Right renal pelvis (tissue), 4 donors: ENCODE measurements around the gene CDCA7. TPM values are rescaled to one million over a fixed set of nuclear protein-coding genes. Genes with fewer than 3 reads are reported as not detected.
A peak's percentile ranks its signal among the peaks of the same experiment; 100 is the strongest.
"Not testable (repeated sequence)": the region's sequence is repeated elsewhere in the genome, so short reads cannot be mapped to it uniquely, and the experiment has no call there.

Experiments
- DNase-seq, 4 donors: peaks; one replicate each; pipeline ENCODE4 v3.0.0-alpha.2; 2013; ENCODE audit warnings: low read depth in 4 of 4, low spot score in 3 of 4, missing footprints in 1 of 4
- polyA plus RNA-seq, 4 donors: library from polyadenylated mRNA; unstranded; fragments of 120-200 nt; gene quantifications; one replicate each; pipeline ENCODE4 v1.2.1, GENCODE V29; 2013; ENCODE audit not compliant: insufficient read length in 4 of 4

CDCA7 gene
- polyA plus RNA-seq, result 10 to 100 TPM; 35.4 to 41.8 (median 40.0) TPM

DNA sequence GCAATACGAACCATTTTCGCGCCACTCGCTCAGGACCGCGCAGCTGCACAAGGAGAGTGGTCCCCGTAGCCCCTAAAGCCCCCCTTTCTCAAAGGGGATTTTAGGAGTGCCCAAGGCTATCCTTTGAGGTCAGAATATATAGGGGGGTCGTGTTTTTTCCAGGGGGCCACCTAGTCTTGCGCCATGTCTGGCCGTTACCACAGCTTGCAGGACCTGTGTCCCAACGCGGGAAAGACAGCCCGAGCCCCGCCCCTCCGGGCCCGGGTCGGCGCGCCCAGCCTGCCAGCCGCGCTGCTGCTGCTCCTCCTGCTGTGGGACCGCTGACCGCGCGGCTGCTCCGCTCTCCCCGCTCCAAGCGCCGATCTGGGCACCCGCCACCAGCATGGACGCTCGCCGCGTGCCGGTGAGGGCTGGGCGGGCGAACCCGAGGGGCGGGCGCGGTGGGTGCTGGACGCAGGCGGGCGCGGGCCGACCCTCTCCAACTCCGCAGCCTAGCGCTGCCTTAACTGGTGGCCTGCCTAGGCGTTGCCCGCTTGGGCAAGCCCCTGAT lies at the start of gene CDCA7:
Gene CDCA7 (plus strand): TSS at position 291 of the 550 bp plus-strand sequence. CDS start 92 bp downstream, at position 383.
- peak; percentile 36 to 64 (median 56) for DNase-seq

GRCh38 chr2:173305303-173305702 lies 49.4 kb upstream of the CDCA7 start:
- no peak for DNase-seq

GRCh38 chr2:173307293-173307692 lies 47.4 kb upstream of the CDCA7 start:
- no peak for DNase-seq

GRCh38 chr2:173309370-173309769 lies 45.3 kb upstream of the CDCA7 start:
- DNase-seq, result not testable (repeated sequence)

GRCh38 chr2:173311844-173312606 lies 42.6 kb upstream of the CDCA7 start:
- no peak for DNase-seq

DNA sequence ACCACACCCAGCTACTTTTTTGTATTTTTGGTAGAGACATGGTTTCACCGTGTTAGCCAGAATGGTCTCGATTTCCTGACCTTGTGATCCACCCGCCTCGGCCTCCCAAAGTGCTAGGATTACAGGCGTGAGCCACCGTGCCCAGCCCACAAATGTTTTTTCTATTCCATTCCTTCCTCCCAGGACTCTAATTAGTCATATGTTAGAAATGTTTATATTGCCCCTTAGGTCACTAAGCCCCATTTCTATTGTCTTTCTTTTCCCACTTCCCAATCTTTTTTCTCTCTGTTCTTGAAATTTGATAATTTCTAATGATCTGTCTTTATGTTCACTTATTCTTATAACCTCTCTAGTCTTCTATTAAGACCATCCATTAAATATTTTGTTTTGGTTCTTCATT lies 31.3 kb upstream of the CDCA7 start:
- DNase-seq, result no peak

GRCh38 chr2:173326806-173327205 lies 27.9 kb upstream of the CDCA7 start:
- DNase-seq, result no peak

- DNase-seq, result no peak
Observed at GRCh38 chr2:173327421-173327820, 27.3 kb upstream of the CDCA7 start.

DNA sequence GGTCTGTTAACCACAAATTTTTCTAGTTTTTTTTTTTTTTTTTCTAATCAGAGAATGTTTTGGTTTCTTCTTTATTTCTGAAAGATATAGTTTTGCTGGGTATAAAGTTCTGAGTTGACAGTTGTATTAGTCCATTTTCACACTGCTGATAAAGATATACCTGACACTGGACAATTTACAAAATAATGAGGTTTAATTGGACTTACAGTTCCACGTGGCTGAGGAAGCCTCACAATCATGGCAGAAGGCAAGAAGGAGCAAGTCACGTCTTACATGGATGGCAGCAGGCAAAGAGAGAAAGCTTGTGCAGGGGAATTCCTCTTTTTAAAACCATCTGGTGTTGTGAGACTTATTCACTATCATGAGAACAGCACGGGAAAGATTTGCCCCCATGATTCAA lies 21.7 kb upstream of the CDCA7 start:
- not testable (repeated sequence) for DNase-seq

GRCh38 chr2:173339807-173340206 lies 14.9 kb upstream of the CDCA7 start:
- no peak for DNase-seq

- no peak for DNase-seq
Observed at GRCh38 chr2:173343921-173344320, 10.8 kb upstream of the CDCA7 start.

GRCh38 chr2:173346035-173346434 lies 8.6 kb upstream of the CDCA7 start:
- DNase-seq, result no peak

DNA sequence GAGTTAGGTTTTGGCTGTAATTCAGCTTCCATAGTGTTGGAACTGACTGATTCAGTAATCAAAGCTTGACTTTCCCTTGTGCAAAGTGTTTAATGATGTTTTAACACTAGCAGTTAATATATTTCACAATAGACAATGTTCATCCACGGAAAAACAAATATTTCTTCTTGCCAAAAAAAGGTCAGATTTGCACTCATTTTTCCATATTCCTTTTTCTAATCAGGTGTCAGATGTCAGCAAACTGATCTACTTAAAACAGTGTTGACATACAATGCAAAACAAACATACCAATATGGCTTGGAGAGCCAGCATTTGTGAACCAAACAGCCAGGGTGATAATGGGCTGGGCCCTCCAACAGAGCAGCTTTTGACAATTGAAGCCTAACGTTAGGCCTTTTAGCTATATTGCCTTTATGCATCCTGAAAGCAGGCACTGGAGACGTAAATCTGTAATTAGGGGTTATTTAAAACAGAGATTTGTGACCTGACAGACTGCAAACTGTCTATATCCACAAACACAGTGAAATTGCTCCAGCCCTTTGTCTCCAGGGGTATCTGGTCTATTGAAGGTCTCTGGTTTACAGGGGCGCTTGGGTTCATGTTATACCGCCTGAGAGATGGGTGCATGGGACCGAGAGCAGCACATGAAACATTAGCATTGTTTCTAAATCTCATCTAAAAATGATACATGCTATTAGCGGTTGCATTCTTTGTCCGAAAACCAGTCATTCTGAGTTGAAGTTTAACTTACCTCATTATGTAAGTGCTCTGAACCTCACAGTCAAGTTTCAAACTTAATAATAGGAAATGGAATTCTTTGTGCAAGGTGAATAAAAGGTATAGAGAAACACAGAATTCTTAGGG lies 7.1 kb upstream of the CDCA7 start:
- no peak for DNase-seq

DNA sequence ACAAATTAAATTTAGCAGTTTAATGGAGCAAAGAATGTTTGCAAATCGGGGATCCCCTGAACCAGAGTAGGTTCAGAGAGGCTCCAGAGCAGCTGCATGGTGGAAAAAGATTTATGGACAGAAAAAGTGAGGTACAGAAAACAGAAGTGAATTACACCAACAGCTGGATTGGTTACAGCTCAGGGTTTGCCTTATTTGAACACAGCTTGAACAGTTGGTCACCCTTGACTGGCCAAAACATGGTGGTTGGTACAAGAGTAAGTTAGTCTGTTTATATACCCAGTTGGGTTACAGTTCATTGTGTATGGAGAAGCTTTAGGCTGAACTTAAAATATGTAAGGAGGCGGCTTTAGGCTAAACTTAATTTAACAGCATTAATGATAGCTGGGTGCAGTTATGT lies 5.4 kb upstream of the CDCA7 start:
- DNase-seq, result no peak

DNA sequence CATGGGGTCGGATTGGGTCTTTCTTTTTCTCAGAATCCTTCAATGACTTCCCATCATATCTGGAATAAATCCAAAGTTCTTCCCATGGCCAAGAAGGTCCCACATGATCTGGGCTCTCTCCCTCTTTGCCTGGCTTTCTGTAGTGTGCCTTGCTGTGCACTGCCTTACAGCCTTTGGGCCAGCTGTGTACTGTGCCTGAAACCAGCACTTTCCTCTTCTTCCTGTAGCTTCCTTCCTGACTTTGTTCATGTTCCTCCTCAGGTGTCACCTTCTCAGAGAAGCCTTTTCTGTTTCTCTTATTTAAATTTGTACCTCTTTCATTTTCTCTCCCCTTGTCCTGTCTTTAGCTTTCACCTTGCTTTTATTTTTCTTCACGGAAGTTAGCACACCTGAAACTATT lies 4.3 kb upstream of the CDCA7 start:
- no peak for DNase-seq

DNA sequence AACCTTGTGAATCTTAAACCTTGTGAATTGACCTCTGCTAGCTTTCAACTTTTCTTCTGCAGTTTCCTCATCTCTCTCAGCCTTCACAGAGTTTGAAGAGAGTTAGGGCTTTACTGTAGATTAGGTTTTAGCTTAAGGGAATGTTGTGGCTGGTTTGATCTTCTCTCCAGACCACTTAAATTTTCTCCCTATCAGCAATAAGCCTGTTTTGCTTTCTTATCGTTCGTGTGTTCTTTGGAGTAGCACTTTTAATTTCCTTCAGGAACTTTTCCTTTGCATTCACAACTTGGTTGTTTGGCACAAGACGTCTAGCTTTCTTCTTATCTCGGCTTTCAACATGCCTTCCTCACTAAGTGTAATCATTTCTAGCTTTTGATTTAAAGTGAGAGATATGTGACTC lies 2.8 kb upstream of the CDCA7 start:
- no peak for DNase-seq

DNA sequence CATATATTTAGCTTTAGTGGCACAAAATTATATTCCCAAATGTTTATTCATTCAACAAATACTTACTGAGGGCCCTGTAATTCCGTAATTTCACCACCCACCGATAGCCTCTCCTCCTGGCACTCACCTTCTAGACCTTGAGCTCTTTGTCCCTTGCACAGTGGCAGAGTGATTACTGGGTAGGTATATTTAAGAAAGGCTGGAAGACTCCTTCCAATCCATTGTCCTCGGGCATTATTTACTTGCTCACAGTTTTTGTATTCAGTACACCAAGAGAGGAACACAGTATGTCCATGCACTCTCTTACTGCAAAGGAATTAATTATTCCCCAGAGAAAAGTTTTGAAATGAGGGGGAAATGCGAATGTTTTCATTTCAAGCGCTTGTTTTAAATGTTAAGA lies 1.1 kb upstream of the CDCA7 start:
- DNase-seq, result no peak

- DNase-seq, result no peak
Observed at GRCh38 chr2:173354073-173354581, 545 bp upstream of the CDCA7 start.

DNA sequence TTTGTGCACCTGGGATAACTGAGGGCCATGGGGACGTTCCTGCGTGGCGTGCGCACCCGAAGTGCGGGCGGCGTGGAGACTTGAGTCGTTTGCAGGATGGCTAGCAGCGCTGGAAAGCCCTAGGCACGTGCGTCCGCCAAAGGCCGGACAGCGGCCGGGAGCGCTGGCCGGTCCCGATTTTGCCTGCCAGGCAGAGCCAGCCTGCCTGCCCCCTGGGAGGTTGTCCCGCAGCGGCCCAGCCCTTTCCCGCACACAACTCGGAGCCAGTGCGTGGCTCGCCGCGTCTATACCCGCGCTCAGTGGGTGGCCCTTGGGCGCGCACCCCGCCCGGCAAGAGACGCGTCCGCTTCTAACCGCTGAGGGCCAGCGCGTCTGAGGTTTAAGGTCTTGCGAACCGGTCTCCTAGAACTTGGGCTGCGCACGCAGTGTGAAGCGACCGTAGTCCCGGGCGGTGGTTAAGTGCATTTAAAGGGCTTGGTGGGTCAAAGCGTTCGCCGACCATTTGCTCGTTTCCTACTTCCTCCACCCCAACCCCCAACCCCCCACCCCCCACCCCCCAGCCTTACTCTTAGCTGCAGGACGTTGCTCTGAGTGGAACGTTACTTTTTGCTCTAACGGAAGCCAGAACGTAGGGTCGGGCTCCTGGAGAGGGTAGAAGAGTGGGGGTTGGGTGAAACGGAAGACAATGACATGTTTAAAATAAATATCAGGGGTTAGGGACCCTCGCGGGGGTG lies 627 bp downstream of the CDCA7 start:
- peak; percentile 16 to 50 (median 23) for DNase-seq

DNA sequence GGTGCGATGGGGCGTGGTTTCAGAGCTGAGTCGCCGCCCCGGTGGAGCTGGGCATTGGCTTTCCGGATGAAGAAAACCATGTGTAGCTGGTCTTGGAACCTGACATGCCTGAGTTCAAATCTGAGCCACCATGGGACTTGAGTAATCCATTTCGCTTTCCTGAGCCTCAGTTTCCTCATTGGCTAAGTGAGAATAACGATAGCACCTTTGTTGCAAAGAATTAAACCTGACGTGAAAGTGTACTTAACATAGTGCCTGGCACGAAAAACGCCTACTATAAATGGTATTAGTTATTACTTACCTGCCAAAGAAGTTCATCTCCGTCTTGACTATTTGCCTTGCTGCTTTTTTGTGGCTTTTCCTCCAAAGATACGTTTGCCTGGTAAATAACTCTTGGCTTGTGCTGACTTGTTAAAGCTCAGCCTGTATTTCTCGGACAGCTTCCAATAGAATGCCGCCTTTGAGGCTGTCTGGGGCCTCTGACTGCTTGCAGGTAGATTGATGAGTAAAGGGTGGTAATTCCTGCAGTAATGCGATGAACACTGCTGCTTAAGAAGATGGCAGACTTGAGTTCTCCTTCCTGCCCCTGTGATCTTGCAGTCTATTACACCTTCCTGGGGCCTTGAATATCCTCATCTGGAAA lies 1.3 kb downstream of the CDCA7 start:
- DNase-seq, result peak in 1 of 4 donors; percentile 4
